HG03520 (cell line): ENCODE data around the gene PLEKHG4.

Experiments used
- ATAC-seq: cut with Tn5 transposase; IDR thresholded peaks from one replicate; pipeline ENCODE4 v1.9.1; 2021; ENCODE audit warnings: mild to moderate bottlenecking, moderate library complexity; ENCODE audit not compliant: unreplicated experiment

The PLEKHG4 gene

DNA sequence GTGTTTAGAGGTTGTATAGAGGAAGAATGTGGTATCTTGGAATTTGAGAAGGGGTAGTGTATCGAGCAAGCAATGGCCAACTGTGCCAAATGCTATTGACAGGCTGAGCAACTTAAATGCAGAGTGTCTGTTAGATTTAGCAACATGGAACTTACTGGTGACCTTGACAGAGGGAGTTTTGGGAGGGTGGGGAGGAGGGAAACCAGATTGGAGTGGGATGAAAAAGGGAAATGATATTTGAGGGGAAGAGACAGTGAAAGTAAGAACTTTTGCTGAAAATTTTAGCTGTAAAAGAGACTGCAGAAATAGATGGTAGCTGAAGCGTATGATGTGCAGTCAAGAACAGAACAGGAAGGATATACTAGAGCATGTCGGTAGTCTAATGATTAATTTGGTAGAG is 48.4 kb downstream of the PLEKHG4 start:
- ATAC-seq: no peak

DNA sequence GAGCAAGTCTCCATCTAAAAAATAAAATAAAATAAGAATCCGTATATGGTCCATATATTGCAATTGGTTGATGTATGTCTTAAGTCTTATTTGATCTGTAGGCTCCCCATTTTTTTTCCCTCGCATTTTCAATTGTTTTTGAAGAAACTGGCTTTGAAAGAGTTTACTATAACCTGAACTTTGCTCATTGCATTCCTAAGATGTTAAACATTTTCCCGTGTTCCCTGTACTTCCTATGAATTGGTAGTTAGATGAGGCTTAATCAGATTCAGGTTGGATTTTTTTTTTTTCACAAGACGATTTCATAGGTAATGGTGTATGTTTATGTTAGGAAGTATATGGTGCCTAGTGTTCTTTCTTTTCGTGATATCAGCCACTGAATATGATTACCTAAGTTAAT is 50.6 kb downstream of the PLEKHG4 start:
- no peak for ATAC-seq

DNA sequence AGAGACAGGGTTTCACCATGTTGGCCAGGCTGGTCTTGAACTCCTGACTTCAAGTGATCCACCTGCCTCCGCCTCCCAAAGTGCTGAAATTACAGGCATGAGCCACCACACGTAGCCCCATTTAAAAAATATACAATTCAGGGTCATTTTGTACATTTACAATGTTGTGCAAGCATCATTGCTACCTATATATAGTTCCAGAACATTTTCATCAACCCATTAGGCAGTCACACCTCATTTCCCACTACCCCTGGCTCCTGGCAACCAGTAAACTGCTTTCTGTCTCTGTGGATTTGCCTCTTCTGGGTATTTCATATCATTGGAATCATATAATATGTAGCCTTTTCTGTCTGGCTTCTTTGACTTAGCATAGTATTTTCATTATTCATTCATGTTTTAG is 54.0 kb downstream of the PLEKHG4 start:
- ATAC-seq: no peak

DNA sequence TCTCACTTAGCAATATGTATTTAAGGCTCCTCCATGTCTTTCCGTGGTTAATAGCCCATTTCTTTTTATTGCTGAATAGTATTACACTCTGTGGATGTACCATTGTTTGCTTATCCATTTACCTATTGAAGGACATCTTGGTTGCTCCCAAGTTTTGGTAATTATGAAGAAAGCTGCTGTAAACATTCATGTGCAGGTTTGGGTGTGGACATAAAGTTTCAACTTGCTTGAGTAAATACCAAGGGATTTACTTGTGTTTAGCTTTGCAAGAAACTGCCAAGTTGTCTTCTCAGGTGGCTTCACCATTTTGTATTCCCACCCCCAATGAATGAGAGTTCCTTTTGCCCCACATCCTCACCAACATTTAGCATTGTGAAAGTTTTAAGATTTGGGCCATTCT is 56.8 kb downstream of the PLEKHG4 start:
- no peak for ATAC-seq

DNA sequence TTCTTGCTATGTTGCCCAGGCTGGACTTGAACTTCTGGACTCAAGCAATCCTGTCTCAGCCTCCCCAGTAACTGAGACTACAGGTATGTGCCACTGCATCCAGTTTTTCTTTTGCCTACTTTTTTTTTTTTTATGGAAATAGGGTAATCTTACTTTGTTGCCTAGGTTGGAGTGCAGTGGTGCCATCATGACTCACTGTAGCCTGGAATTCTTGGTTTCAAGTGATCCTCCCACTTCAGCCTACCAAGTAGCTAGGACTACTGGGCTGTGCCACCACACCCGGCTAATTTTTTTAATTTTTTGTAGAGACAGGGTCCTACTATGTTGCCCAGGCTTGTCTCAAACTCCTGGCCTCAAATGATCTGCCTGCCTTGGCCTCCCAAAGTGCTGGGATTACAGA is 57.3 kb downstream of the PLEKHG4 start:
- no peak for ATAC-seq
